Lower lobe of right lung (tissue), 2 donors: Measurements from ENCODE around the gene CEP78. TPM values are rescaled to one million over a fixed set of nuclear protein-coding genes. Genes with fewer than 3 reads are reported as not detected.

Experiments
- ATAC-seq, 2 donors: fragments of 200-7000 bp; cut with Tn5 transposase; one replicate each; pipeline ENCODE4 v1.9.1; 2020 to 2022; ENCODE audit warnings: mild to moderate bottlenecking in 2 of 2, moderate library complexity in 2 of 2
- DNase-seq: peaks from one replicate; pipeline ENCODE4 v3.0.0-alpha.2; 2020
- H3K27ac ChIP-seq: fragments of 200-600 bp; one replicate; pipeline ENCODE4 v1.8.0; 2022
- H3K27me3 ChIP-seq: fragments of 200-600 bp; one replicate; pipeline ENCODE4 v1.8.0; 2022; ENCODE audit warnings: low read depth
- H3K36me3 ChIP-seq: fragments of 200-600 bp; one replicate; pipeline ENCODE4 v1.8.0; 2022; ENCODE audit warnings: mild to moderate bottlenecking
- H3K4me1 ChIP-seq: fragments of 200-600 bp; one replicate; pipeline ENCODE4 v1.8.0; 2022
- H3K4me3 ChIP-seq: fragments of 200-600 bp; one replicate; pipeline ENCODE4 v1.8.0; 2022; ENCODE audit warnings: mild to moderate bottlenecking
- H3K9me3 ChIP-seq: fragments of 200-600 bp; one replicate; pipeline ENCODE4 v1.8.0; 2022
- intact Hi-C: fragments of 100-400 bp; cut with DNase I; formaldehyde crosslinking; loops from one replicate; pipeline ENCODE4 v1.11.0; 2022
- total RNA-seq: library from RNA; stranded (reverse); fragmentation: NEBNext Ultra II Directional; extraction: Animal tissue kit (Norgen Biotek cat#: 25700); gene quantifications from one replicate; pipeline ENCODE4 v1.2.1, GENCODE V29; 2021
- TF ChIP-seq, protein P1 (sequence below): fragments of 200-600 bp; IDR thresholded peaks from one replicate; pipeline ENCODE4 v1.8.0; 2022; ENCODE audit warnings: antibody characterized with exemption, mild to moderate bottlenecking
- donor health status: DM: no; HTN: yes; CAD: no; lungs with severe emphysema.

The CEP78 gene
- total RNA-seq, 1 donor from 2014 or later: 12.9 TPM

- no peak for DNase-seq
- H3K27ac ChIP-seq: peak overlapping the region; percentile 79
- H3K9me3 ChIP-seq: no peaks in the 10 kb centered on the region
- H3K36me3 ChIP-seq: peaks cover 8% of the 10 kb centered on the region
- no peaks in the 10 kb centered on the region for H3K27me3 ChIP-seq
- ATAC-seq: peak; percentile 20 to 21
- peaks cover 16% of the 10 kb centered on the region for H3K4me1 ChIP-seq
- H3K4me3 ChIP-seq: peak overlapping the region; percentile 98
- TF ChIP-seq, protein P1, sequence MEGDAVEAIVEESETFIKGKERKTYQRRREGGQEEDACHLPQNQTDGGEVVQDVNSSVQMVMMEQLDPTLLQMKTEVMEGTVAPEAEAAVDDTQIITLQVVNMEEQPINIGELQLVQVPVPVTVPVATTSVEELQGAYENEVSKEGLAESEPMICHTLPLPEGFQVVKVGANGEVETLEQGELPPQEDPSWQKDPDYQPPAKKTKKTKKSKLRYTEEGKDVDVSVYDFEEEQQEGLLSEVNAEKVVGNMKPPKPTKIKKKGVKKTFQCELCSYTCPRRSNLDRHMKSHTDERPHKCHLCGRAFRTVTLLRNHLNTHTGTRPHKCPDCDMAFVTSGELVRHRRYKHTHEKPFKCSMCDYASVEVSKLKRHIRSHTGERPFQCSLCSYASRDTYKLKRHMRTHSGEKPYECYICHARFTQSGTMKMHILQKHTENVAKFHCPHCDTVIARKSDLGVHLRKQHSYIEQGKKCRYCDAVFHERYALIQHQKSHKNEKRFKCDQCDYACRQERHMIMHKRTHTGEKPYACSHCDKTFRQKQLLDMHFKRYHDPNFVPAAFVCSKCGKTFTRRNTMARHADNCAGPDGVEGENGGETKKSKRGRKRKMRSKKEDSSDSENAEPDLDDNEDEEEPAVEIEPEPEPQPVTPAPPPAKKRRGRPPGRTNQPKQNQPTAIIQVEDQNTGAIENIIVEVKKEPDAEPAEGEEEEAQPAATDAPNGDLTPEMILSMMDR: no peak
- intact Hi-C loops: no loop called here
Observed at GRCh38 chr9:78236551-78236910, 656 bp downstream of the CEP78 start.

DNA sequence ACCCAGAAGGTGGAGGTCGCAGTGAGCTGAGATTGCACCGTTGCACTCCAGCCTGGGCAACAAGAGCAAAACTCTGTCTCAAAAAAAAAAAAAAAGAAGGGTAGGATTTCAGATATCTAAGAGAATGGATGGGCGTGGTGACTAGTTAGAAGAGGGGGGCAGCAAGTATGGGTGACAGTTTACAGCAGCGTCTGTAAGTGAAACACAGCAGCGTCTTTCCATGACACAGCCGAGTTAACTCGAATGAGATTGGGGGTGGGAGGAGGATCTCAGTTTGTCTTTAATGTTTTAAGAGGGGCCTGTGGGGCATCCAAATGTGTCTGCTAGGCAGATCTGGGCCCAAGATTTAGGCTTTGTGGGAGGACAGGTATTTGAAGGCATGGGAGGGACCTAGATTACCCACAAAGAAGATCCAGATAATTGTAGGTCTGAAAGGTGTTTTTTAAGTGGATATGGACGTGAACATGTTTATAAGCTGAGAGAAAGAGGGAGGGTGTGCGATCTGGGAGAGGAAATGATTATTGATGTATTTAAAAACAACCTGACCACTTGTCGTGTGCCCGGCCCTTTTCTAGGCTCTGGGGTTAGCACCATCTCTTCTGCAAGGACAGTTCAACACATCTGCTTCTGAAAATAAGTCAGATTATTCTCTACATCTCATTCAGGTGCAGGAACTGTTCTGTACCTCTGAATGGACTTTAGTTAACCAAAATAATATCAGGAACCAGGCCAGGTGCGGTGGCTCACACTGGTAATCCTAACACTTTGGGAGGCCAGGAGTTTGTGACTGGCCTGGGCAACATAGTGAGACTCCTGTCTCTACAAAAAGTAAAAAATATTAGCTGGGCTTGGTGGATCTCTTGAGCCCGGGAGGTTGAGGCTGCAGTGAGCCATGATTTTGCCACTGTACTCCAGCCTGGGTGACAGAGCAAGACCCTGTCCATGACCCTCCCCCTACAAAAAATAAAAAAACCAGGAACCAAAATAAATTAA lies 2.5 kb downstream of the CEP78 start:
- H3K9me3 ChIP-seq: no peaks in the 10 kb centered on the region
- H3K4me1 ChIP-seq: peaks cover 16% of the 10 kb centered on the region
- TF ChIP-seq, protein P1: no peak
- ATAC-seq (no peak), DNase-seq (no peak)
- H3K4me3 ChIP-seq: no peak overlapping the region
- no peak overlapping the region for H3K27ac ChIP-seq
- no peaks in the 10 kb centered on the region for H3K27me3 ChIP-seq
- H3K36me3 ChIP-seq: peaks cover 8% of the 10 kb centered on the region
- intact Hi-C loops: no loop called here

DNA sequence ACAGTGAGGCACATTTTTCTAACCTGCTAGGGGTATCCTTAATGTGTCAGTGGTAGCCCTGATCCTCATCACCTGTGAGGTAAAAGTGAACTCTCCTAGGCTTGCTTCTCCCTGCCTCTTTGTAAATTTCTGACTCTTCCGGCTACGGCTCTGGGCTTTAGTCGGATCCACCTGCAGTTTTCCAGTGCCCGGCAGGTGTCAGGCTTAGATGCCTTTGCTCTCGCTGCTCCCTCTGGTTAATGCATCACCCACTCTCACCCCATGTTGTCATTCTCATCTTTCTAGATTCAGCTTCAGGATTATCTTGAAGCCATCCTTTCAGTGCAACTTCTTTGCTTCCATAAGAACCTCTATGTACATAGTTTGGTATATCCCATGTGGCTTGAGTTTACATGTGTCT lies 3.6 kb downstream of the CEP78 start:
- no peaks in the 10 kb centered on the region for H3K27me3 ChIP-seq
- peaks cover 18% of the 10 kb centered on the region for H3K36me3 ChIP-seq
- H3K4me1 ChIP-seq: peaks cover 16% of the 10 kb centered on the region
- TF ChIP-seq, protein P1: peak; percentile 32
- ATAC-seq (no peak), DNase-seq (no peak)
- no peak overlapping the region for H3K4me3 ChIP-seq
- H3K9me3 ChIP-seq: no peaks in the 10 kb centered on the region
- intact Hi-C loops: no loop called here
- no peak overlapping the region for H3K27ac ChIP-seq

GRCh38 chr9:78242041-78242440 lies 6.2 kb downstream of the CEP78 start:
- intact Hi-C loops: no loop called here
- TF ChIP-seq, protein P1: no peak
- no peak for ATAC-seq

GRCh38 chr9:78243130-78243529 lies 7.3 kb downstream of the CEP78 start:
- ATAC-seq: no peak
- H3K27ac ChIP-seq: no peak overlapping the region
- no peak overlapping the region for H3K4me3 ChIP-seq
- TF ChIP-seq, protein P1: no peak
- intact Hi-C loops: no loop called here
- no peak for DNase-seq
- H3K27me3 ChIP-seq: no peaks in the 10 kb centered on the region
- no peaks in the 10 kb centered on the region for H3K9me3 ChIP-seq
- H3K36me3 ChIP-seq: peaks cover 21% of the 10 kb centered on the region
- H3K4me1 ChIP-seq: no peaks in the 10 kb centered on the region

More at GRCh38 chr9:78242041-78242440, 6.2 kb downstream of the CEP78 start:
- no peaks in the 10 kb centered on the region for H3K9me3 ChIP-seq
- H3K27me3 ChIP-seq: no peaks in the 10 kb centered on the region
- no peak overlapping the region for H3K4me3 ChIP-seq
- no peak overlapping the region for H3K27ac ChIP-seq
- no peak for DNase-seq
- peaks cover under 1% of the 10 kb centered on the region for H3K4me1 ChIP-seq
- peaks cover 21% of the 10 kb centered on the region for H3K36me3 ChIP-seq
